GM19438 (cell line): ENCODE results near the gene VRK1.
"Not testable (repeated sequence)": the region's sequence is repeated elsewhere in the genome, so short reads cannot be mapped to it uniquely, and the experiment has no call there.

Source experiments
- ATAC-seq: cut with Tn5 transposase; IDR thresholded peaks from one replicate; pipeline ENCODE4 v1.9.1; 2021; ENCODE audit warnings: low read depth; ENCODE audit not compliant: unreplicated experiment

VRK1 gene

DNA sequence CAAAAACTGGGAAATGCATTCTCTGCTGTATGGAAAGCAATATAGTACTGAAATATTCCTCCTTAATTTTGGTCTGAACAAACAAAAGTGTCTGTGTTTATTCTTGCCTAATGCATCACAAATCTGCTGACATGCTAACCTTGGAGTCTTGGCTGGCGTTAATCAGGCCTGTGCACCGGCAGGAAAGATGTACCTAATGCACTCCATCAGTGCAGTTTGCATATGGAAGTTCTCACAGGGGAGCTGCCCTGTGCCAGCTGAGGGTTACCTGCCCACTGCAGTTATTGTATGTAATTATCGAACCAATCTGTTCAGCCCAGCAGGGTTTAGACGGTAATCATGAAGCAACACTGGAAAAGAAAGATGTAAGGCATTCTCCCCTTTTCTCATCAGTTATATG lies 76.9 kb downstream of the VRK1 start:
- ATAC-seq = no peak

DNA sequence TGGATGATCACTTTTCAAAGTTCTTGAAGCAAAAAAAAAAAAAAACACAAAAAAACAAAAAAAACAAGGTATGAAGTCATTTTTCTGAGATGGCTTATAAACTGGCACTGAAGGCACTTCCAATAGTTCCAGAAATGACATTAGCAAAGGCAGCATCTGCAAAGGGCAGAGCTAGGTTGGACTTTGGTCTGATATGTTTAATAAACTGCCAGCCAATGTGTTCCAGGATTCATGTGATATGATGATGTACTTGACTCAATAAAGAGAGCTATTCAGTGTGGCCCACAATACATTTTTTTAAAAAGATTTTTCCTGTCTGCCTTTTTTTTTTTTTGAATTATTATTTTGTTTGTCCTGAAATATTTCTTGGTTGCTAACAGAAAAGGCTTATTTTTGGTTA lies 79.6 kb downstream of the VRK1 start:
- ATAC-seq = no peak

GRCh38 chr14:96881713-96882112 lies 84.5 kb downstream of the VRK1 start:
- ATAC-seq = no peak

DNA sequence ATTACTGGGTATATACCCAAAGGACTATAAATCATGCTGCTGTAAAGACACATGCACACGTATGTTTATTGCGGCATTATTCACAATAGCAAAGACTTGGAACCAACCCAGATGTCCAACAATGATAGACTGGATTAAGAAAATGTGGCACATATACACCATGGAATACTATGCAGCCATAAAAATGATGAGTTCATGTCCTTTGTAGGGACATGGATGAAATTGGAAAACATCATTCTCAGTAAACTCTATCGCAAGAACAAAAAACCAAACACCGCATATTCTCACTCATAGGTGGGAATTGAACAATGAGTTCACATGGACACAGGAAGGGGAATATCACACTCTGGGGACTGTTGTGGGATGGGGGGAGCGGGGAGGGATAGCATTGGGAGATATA lies 86.8 kb downstream of the VRK1 start:
- ATAC-seq = not testable (repeated sequence)

- ATAC-seq = peak; percentile 88
These were observed 91.0 kb downstream of the VRK1 start for GRCh38 chr14:96888158-96888557.

DNA sequence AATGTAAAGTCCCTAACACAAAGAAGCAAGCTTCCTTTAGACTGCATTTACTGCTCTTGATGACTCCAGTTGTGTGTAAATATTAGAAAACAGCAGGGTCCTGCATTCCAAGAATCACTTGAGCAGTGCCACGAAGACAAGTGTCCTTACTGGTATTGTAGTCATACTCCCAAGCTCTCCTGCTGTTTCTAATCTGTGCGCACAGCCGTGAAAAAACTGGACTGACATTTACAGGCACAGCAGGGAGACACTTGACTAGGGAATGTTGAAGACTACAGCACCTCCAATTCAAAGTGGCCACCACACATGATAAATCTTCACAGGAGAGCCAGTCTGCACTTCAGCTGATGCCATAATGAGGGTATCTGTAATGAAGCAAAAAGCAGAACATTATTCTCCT lies 91.4 kb downstream of the VRK1 start:
- no peak for ATAC-seq

DNA sequence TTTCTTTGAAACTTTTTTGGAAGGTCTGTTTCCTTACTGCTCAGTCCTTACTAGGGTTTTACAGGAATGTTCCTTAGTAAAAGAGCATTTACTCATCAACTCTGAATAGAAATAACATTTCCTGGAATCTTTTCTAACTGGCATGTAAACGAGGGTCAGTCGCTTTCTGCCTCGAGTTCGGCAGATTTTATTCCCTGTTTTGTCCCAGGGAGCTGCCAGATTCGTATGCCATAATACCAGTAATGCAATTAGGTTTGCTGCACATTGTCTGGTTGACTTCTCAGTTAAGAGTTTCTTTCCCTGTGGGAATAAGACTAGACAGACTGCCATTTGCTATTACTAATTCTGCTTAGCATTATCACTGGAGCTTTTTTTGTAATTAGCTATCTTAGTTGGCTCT lies 91.9 kb downstream of the VRK1 start:
- ATAC-seq = no peak

GRCh38 chr14:96893966-96894622 lies 96.9 kb downstream of the VRK1 start:
- ATAC-seq = no peak

DNA sequence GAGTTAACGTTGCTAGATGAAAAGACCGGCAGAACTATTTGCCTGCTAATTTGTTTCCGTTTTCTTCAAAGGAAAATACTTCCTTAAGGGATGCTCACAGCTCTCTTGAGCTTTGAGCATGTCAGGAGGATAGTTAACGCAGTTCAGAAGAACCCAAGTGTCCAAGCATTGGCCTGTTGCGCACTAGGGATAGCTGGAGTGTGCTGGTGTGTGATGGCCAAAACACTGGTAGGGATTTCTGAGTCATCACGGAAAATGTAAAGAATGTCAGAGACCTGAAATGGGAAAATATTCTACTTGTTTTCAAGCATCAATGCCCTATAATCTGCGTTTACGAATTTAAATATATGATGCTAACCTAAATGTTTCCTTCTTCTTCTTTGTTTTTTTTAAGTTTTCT lies 97.8 kb downstream of the VRK1 start:
- no peak for ATAC-seq

DNA sequence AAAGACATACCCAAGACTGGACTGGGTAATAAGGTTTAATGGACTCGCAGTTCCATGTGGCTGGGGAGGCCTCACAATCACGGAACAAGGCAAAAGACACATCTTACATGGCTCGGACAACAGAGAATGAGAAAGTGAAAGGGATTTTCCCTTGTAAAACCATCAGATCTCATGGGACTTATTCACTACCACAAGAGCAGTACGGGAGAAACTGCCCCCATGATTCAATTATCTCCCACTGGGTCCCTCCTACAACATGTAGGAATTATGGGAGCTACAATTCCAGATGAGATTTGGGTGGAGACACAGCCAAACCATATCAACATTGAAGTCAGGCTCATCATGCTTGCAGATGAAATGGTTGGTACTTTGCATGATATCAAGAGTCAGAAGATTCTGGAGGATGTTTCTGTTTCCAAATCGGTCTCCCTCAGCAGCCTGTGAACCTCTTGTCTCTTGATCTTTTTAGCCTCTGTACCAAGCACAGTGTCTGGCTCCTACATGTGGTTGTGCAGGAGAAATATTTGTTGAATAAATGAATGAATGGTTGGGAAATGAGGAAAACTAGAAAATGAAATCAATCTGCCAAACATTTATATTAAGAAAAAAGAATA lies 98.6 kb downstream of the VRK1 start:
- ATAC-seq = peak; percentile 82

GRCh38 chr14:96897184-96897583 lies 100.0 kb downstream of the VRK1 start:
- ATAC-seq = no peak

GRCh38 chr14:96901227-96901626 lies 104.0 kb downstream of the VRK1 start:
- ATAC-seq = peak; percentile 93

GRCh38 chr14:96902004-96902403 lies 104.8 kb downstream of the VRK1 start:
- no peak for ATAC-seq

- ATAC-seq = no peak
These were observed 106.4 kb downstream of the VRK1 start for GRCh38 chr14:96903444-96904023.

- ATAC-seq = no peak
These were observed 107.0 kb downstream of the VRK1 start for GRCh38 chr14:96904201-96904600.

DNA sequence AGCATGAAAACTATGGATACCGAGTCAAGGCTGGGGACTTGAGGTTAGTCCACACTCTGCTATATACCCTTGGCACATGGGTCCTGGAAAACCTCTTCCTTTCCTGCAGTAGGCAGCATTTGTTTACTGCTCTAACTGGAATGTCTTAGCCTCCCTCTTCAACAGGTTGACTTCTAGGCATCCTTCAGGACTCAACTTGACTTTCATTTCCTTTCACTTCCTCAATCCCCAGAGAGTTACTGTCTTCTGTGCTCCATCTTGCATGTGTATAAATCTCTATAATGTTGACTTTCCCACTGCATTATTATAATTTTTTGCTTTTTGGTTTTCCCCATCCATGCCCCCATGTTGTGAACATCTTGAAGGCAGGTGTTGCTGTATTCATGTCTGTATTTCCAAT lies 107.9 kb downstream of the VRK1 start:
- ATAC-seq = no peak

- ATAC-seq = no peak
These were observed 108.6 kb downstream of the VRK1 start for GRCh38 chr14:96905825-96906224.

GRCh38 chr14:96906434-96906833 lies 109.3 kb downstream of the VRK1 start:
- ATAC-seq = no peak

DNA sequence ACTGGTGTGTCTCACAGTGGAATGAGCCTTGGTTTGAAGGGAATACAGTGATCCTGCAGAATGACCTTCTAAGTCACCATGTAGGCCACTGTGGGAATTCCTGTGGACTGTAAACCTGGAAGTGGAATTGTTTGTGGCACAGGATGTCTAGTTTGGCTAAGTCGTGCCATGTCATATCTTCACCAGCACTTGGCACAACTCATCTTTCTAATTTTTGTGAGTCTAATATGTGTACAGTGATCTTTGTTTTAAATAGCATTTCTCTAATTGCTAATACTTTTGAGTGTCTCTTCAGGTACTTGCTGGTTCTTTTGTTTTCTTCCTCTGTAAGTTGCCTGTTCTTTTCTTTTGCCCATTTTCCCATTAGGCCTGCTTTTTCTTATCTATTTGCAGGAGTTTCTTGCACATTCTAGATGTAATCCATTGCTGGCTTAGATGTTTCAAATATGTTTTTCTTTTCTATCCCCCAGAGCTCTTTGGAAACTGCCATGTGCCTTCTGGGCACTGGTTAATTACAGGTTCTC lies 112.7 kb downstream of the VRK1 start:
- ATAC-seq = no peak

DNA sequence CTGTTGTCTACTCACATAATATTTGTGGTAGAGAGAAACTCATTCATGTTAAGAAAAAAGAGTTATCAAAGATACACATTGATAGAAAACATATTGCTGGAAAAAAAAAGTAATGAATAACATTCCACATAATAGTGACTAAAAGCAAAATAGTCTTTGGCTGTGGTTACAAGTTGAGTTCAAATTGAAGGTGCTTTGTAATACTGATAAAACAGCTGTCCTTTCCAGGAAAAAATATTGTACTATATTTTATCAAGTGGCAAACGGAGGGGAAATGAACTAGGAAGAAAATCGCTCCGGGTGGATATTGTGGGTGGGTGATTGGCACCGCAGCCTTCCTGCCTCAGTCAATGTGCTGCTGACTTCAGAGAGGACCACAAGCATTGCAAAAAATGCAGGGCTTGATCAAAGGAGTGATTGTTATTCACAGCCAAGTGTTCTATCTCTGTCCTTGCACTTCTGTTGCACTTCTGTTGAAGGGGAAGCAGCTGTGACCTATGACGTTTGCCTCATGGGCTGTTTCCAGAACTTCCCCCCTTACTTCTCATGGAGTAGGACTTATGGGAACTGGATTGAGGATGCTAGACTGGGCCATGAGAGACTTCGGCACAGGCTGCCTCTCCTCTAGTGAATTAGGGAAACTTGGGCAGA lies 114.4 kb downstream of the VRK1 start:
- ATAC-seq = no peak

DNA sequence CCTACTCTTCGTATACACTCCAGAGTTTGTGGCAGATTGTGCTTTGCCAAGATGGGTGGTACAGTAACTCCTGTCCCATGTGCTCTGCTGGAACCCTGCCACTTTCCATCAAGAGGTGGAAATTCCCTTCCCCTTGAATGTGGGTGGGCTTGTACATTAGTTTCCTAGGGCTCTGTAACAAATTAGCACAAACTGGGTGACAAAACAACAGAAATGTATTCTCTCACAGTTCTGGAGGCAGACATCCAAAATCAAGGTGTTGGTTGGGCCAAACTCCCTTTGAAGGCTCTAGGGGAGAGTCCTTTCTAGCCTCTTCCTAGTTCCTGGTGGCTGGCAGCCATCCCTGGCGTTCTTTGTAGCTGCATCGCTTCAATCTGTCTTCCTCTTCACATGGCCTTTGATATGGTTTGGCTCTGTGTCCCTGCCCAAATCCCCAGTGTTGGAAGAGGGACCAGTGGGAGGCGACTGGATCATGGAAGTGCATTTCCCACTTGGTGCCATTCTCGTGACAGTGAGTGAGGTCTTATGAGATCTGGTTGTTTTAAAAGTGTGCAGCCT lies 117.5 kb downstream of the VRK1 start:
- no peak for ATAC-seq
